Raji (cell line): ENCODE data around the gene GTSF1L.

Experiments
- POLR2A ChIP-seq: IDR thresholded peaks from 2 replicates; pipeline ENCODE4 v1.6.1; 2011; ENCODE audit warnings: low read depth, low read length, control low read depth; ENCODE audit not compliant: insufficient read depth

Gene GTSF1L

GRCh38 chr20:43751167-43752050 is 24.6 kb upstream of the GTSF1L start:
- no peak for TF ChIP-seq POLR2A

DNA sequence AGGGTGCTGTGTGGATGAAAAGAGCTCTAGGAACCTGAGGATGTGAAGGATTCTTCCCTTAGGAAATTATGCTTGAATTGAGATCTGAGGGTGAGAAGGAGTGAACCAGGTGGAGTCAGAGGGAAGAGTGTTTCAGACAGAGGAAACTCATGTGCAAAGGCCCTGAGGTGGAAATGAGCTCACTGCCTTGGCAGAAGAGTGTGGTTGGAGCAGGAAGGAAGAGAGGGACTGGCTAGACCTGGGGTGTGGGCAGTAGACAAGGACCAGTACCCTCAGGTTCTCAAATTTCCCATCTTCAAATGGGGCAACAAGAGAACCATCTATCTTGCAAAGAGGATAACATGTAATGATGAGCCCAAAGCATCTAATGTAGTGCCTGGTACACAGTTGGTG is 24.0 kb upstream of the GTSF1L start:
- TF ChIP-seq POLR2A: no peak

- TF ChIP-seq POLR2A: no peak
Measured at GRCh38 chr20:43749734-43750294, 23.0 kb upstream of the GTSF1L start.

- TF ChIP-seq POLR2A: no peak
Measured at GRCh38 chr20:43748274-43748673, 21.5 kb upstream of the GTSF1L start.

DNA sequence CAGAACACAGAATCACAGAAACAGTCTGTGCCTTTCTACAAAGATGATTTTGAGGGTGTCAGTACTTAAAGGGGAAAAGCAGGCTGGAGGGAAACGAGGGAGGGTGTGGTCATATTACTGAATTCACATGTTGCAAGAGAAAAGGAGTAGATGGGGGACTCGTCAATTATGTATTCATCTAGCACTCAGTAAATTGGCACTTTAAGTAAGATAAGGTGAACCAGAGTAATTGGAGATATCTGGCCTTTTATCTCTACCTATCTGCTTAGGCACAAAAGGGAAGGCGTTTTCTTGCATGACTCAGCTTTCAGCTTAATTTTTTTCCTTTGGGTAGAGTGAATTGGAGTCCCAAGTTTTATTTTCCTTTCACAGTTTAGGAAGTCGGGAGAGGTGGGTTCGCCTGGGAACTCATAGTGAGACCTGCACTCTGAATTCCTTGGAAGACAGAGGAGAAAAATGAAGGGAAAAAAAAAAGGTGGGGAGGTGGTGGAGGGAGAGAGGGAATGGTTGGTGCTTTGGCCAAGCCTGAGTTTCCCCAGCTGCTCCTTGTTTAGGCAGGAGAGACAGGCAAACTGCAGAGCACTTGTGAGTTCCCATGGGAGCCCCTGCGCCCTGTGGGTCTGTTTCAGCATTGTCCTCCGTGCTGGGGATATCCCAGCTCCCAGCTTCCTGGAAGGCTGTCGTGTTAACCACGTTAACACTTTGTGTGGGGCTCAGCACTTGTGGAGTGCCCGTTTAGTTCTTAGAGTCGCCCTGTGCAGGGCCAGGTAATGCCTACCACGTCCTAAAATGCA is 19.7 kb upstream of the GTSF1L start:
- no peak for TF ChIP-seq POLR2A

DNA sequence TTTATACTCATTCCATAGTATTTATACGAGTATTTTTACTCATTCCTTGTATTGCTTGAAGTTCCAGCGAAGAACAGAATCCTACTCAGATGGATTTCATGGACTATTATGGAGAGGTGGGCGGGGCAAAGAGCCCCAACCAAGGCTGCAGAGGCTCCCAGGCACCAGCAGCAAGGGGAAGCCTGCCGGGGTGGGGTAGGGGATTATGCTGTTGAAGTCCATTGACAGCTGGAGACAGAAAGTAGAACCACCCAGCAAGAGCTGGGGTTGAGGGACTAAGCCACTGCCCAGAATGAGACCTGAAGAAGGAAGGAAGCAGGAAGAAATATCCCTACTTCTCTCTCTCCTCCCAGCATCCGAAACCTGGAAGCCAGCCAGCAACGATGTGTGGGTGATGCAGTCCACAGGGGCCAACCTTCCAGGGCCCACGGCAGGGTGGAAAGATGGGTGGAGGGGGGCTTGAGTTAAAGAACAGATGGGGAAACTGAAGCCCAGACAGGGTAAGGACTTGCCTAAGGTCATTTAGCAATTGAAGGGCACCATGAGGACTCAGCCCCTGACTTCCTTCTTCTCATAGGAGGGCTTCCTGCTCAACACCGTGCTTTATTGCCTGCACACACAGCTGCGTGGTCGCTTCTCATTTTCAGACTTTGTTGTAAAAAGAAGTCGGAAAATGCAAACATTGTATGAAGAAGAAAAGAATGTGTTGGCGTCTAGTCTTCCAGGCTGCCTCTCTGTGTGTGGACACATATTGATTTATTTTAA is 18.3 kb upstream of the GTSF1L start:
- TF ChIP-seq POLR2A: no peak

DNA sequence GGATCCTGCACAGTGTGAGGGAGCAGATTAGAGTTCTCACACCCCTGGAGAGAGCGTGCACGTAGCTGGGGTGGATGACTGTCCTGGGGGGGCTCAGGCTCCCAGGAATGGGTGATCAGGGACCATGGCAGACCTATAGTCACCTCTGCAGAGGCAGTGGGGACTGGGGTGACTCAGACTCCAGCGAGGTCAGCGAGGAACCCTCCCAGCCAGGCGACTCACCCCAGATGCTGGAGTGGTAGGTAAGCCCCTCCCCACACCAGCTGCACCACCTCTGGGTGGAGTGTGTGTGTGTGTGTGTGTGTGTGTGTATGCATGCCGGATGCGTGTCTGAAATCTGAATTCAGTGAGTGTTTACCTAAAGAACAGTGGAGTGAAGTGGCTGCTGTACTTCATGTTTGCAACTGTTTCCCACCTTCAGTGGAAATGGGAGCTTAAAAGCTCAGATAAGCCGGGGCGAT is 17.4 kb upstream of the GTSF1L start:
- no peak for TF ChIP-seq POLR2A

DNA sequence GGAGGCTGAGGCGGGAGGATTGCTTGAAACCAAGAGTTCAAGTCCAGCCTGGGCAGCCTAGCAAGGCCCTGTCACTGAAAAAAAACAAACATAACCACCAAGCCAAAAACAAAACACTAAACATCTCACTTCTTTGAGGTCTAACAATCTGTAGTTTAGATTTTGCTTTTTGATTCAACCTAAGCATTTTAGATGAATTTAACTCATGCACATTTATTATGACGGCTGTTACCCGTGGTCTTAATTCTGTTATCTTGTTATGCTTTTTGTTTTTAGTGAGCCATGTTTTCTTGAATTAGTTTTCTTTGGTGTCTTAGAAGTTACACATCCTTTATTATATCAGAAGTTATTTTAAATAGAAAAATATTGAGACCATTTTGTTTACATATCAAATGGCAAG is 13.8 kb upstream of the GTSF1L start:
- no peak for TF ChIP-seq POLR2A

DNA sequence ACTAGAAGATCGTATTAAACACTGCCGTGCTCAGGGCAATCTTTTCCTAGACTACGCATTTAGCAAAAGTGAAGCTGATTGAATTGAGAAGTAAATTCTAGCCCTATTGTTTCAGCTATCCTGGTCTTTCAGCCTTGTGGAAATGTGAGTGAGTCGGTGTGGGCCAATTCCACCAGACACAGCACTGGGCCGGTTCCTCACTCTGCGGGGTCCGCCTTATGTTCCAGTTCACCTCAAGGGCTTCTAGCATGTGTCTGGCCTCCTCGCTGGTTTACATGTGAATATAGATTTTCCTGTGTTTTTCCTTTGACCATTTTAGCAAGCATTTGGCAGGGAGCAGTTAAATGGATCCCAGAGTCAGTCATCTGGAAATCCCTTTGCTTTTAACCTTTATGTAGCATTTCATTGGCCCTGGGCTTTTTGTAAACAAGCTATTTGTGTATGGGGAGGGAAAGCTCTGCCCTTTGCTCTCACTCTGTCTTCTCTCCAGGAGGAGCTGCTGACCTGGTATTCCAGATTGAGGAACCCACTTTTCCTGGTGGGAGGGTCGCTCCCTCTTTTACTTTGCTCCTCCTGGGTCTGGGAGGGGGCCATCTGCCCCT is 12.4 kb upstream of the GTSF1L start:
- TF ChIP-seq POLR2A: no peak

- no peak for TF ChIP-seq POLR2A
Measured at GRCh38 chr20:43737925-43738324, 11.1 kb upstream of the GTSF1L start.

DNA sequence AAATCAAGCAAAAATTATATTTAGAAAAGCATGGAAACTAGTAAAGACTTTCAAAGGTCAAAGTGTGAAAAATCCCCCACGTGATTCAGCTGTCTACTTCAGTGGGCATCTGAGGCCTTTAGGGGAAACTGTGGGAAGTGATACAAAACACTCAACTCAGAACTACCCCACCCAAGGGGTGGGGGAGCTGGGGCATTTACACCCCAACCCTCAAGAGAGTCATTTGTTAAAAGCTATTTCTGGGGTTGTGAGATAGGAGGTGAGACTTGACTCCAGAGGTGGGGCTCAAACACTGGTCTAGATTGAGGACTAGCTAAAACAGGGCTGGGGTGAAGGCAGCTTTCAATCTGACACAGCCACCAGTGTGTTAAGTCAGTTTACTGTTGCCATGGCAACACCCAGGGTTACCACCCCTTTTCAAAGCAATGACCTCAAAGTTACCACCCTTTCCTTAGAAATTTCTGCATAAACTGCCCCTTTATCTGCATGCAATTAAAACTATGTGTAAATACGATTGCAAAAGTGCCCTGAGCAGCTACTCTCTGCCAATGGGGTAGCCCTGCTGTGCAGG is 9.9 kb upstream of the GTSF1L start:
- no peak for TF ChIP-seq POLR2A

DNA sequence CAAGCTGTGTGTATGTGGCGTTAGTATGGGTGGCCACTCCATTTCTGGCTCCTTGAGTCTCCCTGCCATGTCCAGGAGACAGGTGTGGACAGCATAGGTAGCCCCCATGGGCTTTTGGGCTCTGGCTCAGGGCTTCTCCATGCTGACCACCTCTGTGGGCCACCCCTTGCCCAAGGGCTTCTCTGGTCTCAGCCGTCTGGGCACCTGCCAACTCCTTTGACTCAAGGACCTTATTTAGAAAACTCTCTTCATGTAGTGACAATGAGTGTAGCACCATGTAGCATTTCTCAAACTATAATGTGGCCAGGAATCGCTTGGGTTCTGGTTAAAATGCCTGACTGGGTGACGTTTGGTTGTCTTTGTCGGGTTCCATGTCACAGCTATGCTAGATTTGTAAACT is 5.1 kb upstream of the GTSF1L start:
- TF ChIP-seq POLR2A: no peak

- TF ChIP-seq POLR2A: no peak
Measured at GRCh38 chr20:43731469-43731868, 4.7 kb upstream of the GTSF1L start.

- no peak for TF ChIP-seq POLR2A
Measured at GRCh38 chr20:43728686-43729255, 2.0 kb upstream of the GTSF1L start.
